ENCODE measurements around the gene GRM7.

GRM7 gene

GRCh38 chr3:7074217-7074616 is 213.3 kb downstream of the GRM7 start:
- Histone ChIP-seq H4K20me1 (ENCODE audit: control insufficient read depth, insufficient read depth, low read depth, low read length) (no peaks in the 10 kb centered on the region), H3K9me3 (ENCODE audit: control insufficient read depth, insufficient read depth, low read length) (no peaks in the 10 kb centered on the region), H3K36me3 (ENCODE audit: control insufficient read depth, low read length) (no peaks in the 10 kb centered on the region), H3F3A (ENCODE audit: control insufficient read depth, insufficient read depth) (no peaks in the 10 kb centered on the region), H3K27ac (ENCODE audit: low read depth, low read length) (no peak overlapping the region), H3K4me2 (ENCODE audit: low read length) (no peak overlapping the region), H3K4me1 (ENCODE audit: control insufficient read depth, low read length) (no peaks in the 10 kb centered on the region), H3K9me2 (replicated peaks; ENCODE audit: control insufficient read depth, low read length) (no peaks in the 10 kb centered on the region), H3K4me3 (ENCODE audit: low read length) (no peak overlapping the region), H3K79me2 (ENCODE audit: control insufficient read depth, low read length) (no peaks in the 10 kb centered on the region), H3K27me3 (ENCODE audit: control insufficient read depth, low read length) (no peaks in the 10 kb centered on the region)
- TF ChIP-seq EZH2phosphoT487 (IDR thresholded peaks at IDR 0.05; ENCODE audit: borderline replicate concordance, low read length) = no peak
- TF ChIP-seq, protein P1, sequence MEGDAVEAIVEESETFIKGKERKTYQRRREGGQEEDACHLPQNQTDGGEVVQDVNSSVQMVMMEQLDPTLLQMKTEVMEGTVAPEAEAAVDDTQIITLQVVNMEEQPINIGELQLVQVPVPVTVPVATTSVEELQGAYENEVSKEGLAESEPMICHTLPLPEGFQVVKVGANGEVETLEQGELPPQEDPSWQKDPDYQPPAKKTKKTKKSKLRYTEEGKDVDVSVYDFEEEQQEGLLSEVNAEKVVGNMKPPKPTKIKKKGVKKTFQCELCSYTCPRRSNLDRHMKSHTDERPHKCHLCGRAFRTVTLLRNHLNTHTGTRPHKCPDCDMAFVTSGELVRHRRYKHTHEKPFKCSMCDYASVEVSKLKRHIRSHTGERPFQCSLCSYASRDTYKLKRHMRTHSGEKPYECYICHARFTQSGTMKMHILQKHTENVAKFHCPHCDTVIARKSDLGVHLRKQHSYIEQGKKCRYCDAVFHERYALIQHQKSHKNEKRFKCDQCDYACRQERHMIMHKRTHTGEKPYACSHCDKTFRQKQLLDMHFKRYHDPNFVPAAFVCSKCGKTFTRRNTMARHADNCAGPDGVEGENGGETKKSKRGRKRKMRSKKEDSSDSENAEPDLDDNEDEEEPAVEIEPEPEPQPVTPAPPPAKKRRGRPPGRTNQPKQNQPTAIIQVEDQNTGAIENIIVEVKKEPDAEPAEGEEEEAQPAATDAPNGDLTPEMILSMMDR (IDR thresholded peaks at IDR 0.05; ENCODE audit: low read depth, low read length, poor library complexity, severe bottlenecking) = no peak

- no peak overlapping the region for H3K4me2 ChIP-seq (ENCODE audit: low read length)
- no peaks in the 10 kb centered on the region for H3K9me2 ChIP-seq (replicated peaks; ENCODE audit: control insufficient read depth, low read length)
- no peaks in the 10 kb centered on the region for H3F3A ChIP-seq (ENCODE audit: control insufficient read depth, insufficient read depth)
- TF ChIP-seq, protein P1 (IDR thresholded peaks at IDR 0.05; ENCODE audit: low read depth, low read length, poor library complexity, severe bottlenecking) = no peak
- no peak for TF ChIP-seq EZH2phosphoT487 (IDR thresholded peaks at IDR 0.05; ENCODE audit: borderline replicate concordance, low read length)
- H3K36me3 ChIP-seq (ENCODE audit: control insufficient read depth, low read length) = no peaks in the 10 kb centered on the region
- H3K4me3 ChIP-seq (ENCODE audit: low read length) = no peak overlapping the region
- no peaks in the 10 kb centered on the region for H4K20me1 ChIP-seq (ENCODE audit: control insufficient read depth, insufficient read depth, low read depth, low read length)
- no peaks in the 10 kb centered on the region for H3K79me2 ChIP-seq (ENCODE audit: control insufficient read depth, low read length)
- H3K27me3 ChIP-seq (ENCODE audit: control insufficient read depth, low read length) = no peaks in the 10 kb centered on the region
- no peak overlapping the region for H3K27ac ChIP-seq (ENCODE audit: low read depth, low read length)
- H3K9me3 ChIP-seq (ENCODE audit: control insufficient read depth, insufficient read depth, low read length) = no peaks in the 10 kb centered on the region
- no peaks in the 10 kb centered on the region for H3K4me1 ChIP-seq (ENCODE audit: control insufficient read depth, low read length)
Observed at GRCh38 chr3:7075117-7075516, 214.2 kb downstream of the GRM7 start.

DNA sequence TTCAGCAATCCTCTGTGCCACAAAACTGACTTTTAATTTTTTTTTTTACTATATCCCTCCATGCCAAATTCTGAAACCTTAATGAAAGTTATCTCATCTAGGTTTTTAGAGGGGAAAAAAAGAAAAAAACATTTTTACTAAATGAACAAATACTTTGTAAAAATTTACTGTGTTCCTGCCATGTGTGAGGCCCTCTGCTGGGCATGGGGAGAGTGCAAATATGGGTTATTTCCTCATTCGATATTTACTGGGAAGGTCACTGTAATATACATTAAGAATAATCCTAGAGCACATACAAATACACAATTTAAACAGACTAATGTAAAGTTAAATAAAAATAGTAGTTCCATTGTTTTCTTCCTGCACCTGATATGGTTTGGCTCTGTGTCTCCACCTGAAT is 215.0 kb downstream of the GRM7 start:
- Histone ChIP-seq H3K27me3 (ENCODE audit: control insufficient read depth, low read length) (no peaks in the 10 kb centered on the region), H3K36me3 (ENCODE audit: control insufficient read depth, low read length) (no peaks in the 10 kb centered on the region), H3K4me1 (ENCODE audit: control insufficient read depth, low read length) (no peaks in the 10 kb centered on the region), H3K4me3 (ENCODE audit: low read length) (no peak overlapping the region), H3K9me3 (ENCODE audit: control insufficient read depth, insufficient read depth, low read length) (no peaks in the 10 kb centered on the region), H3K27ac (ENCODE audit: low read depth, low read length) (no peak overlapping the region), H3F3A (ENCODE audit: control insufficient read depth, insufficient read depth) (no peaks in the 10 kb centered on the region), H3K79me2 (ENCODE audit: control insufficient read depth, low read length) (no peaks in the 10 kb centered on the region), H3K9me2 (replicated peaks; ENCODE audit: control insufficient read depth, low read length) (no peaks in the 10 kb centered on the region), H3K4me2 (ENCODE audit: low read length) (no peak overlapping the region), H4K20me1 (ENCODE audit: control insufficient read depth, insufficient read depth, low read depth, low read length) (no peaks in the 10 kb centered on the region)
- TF ChIP-seq, protein P1 (IDR thresholded peaks at IDR 0.05; ENCODE audit: low read depth, low read length, poor library complexity, severe bottlenecking) = peak; percentile 20
- no peak for TF ChIP-seq EZH2phosphoT487 (IDR thresholded peaks at IDR 0.05; ENCODE audit: borderline replicate concordance, low read length)

DNA sequence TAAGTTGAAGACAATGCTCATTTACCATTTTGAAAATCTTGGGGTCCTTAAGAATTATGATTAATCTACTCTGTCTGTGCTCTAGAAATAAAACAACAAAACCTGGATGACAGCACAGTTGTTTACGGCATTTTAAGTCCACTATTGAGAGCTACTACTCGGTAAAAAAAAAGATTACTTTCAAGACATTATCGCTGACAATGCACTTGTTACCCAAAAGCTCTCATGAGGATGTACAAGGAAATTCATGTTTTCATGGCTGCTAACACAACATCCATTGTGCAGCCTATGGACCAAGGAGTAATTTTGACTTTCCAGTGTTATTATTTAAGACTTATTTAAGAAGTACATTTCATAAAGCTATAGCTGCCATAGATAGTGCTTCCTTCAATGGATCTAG is 221.3 kb downstream of the GRM7 start:
- no peaks in the 10 kb centered on the region for H3K79me2 ChIP-seq (ENCODE audit: control insufficient read depth, low read length)
- H3K27ac ChIP-seq (ENCODE audit: low read depth, low read length) = no peak overlapping the region
- TF ChIP-seq EZH2phosphoT487 (IDR thresholded peaks at IDR 0.05; ENCODE audit: borderline replicate concordance, low read length) = no peak
- TF ChIP-seq, protein P1 (IDR thresholded peaks at IDR 0.05; ENCODE audit: low read depth, low read length, poor library complexity, severe bottlenecking) = no peak
- H3K9me3 ChIP-seq (ENCODE audit: control insufficient read depth, insufficient read depth, low read length) = no peaks in the 10 kb centered on the region
- no peaks in the 10 kb centered on the region for H3K36me3 ChIP-seq (ENCODE audit: control insufficient read depth, low read length)
- H3K27me3 ChIP-seq (ENCODE audit: control insufficient read depth, low read length) = no peaks in the 10 kb centered on the region
- no peaks in the 10 kb centered on the region for H4K20me1 ChIP-seq (ENCODE audit: control insufficient read depth, insufficient read depth, low read depth, low read length)
- H3K4me2 ChIP-seq (ENCODE audit: low read length) = no peak overlapping the region
- H3K4me1 ChIP-seq (ENCODE audit: control insufficient read depth, low read length) = no peaks in the 10 kb centered on the region
- H3K9me2 ChIP-seq (replicated peaks; ENCODE audit: control insufficient read depth, low read length) = no peaks in the 10 kb centered on the region
- no peak overlapping the region for H3K4me3 ChIP-seq (ENCODE audit: low read length)
- H3F3A ChIP-seq (ENCODE audit: control insufficient read depth, insufficient read depth) = no peaks in the 10 kb centered on the region

Measured in DOHH2 (cell line).